Activated naive CD4-positive, alpha-beta T cell treated with anti-CD3 and anti-CD28 coated beads for 36 hours (primary cell): Measurements from ENCODE around the gene CYP2D6. TPM values are rescaled to one million over a fixed set of nuclear protein-coding genes. Genes with fewer than 3 reads are reported as not detected.

Experiments used
- total RNA-seq, 2 experiments: library from RNA; stranded (reverse); gene quantifications; one replicate each; pipeline ENCODE4 v1.2.3, GENCODE V29; 2021

The CYP2D6 gene
- total RNA-seq, 2 experiments from 2014 or later: 0.89 to 1.4 TPM

Other genes starting within 250 kb of the CYP2D6 start
- 1 to 10 TPM; 1.7 to 1.8 TPM for gene SHISA8, start 215.7 kb downstream of the CYP2D6 start, total RNA-seq
- gene TNFRSF13C, start 204.0 kb downstream of the CYP2D6 start, total RNA-seq: 1 to 10 TPM; 3.2 to 3.8 TPM
- 100 to 1,000 TPM in 1 of 2 experiments, 10 to 100 TPM in 1; 95.4 to 110 TPM for gene CENPM, start 183.7 kb downstream of the CYP2D6 start, total RNA-seq
- gene SEPTIN3, start 161.4 kb downstream of the CYP2D6 start, total RNA-seq: 1 to 10 TPM; 1.0 to 1.5 TPM
- under 1 TPM; 0.50 to 0.74 TPM for gene WBP2NL, start 132.0 kb downstream of the CYP2D6 start, total RNA-seq
- 10 to 100 TPM; 14.6 to 15.9 TPM for gene NAGA, start 60.0 kb downstream of the CYP2D6 start, total RNA-seq
- under 1 TPM; 0.74 to 0.86 TPM for gene PHETA2, start 56.6 kb downstream of the CYP2D6 start, total RNA-seq
- gene SMDT1, start 51.1 kb downstream of the CYP2D6 start, total RNA-seq: 10 to 100 TPM; 50.2 to 56.2 TPM
- 100 to 1,000 TPM; 122 to 126 TPM for gene NDUFA6, start 40.0 kb downstream of the CYP2D6 start, total RNA-seq
- gene TCF20, start 139.8 kb upstream of the CYP2D6 start, total RNA-seq: 10 to 100 TPM; 59.2 to 60.0 TPM